ENCODE results near the gene MYPN. TPM values are rescaled to one million over a fixed set of nuclear protein-coding genes. Genes with fewer than 3 reads are reported as not detected.
A peak's percentile ranks its signal among the peaks of the same experiment; 100 is the strongest.

The MYPN gene
- total and polyA plus RNA-seq, 11 donors = 33.4 to 240 (median 152) TPM

DNA sequence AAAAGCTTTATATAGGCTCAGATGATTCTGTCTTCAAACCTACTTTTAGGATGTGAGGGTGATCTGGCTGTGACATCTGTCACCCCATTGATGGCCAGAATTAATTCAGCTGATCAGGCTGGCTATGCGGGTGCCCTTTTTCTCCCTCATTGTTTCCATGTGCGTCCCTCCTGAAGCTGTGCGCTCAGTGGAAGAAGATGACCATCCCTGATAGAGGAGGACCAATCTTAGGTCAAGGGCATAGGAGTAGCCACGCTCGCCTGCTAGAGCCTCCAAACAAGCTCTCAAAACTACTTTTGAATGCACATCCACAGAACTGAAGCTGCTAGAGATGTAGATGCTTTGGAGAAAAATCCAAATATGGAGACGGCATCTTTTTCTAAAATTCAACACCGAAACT is 48.7 kb downstream of the MYPN start:
- H3K4me1 ChIP-seq = peaks cover 0 to 45% (median 15%) of the 10 kb centered on the region in 12 donors
- no peak for ATAC-seq

DNA sequence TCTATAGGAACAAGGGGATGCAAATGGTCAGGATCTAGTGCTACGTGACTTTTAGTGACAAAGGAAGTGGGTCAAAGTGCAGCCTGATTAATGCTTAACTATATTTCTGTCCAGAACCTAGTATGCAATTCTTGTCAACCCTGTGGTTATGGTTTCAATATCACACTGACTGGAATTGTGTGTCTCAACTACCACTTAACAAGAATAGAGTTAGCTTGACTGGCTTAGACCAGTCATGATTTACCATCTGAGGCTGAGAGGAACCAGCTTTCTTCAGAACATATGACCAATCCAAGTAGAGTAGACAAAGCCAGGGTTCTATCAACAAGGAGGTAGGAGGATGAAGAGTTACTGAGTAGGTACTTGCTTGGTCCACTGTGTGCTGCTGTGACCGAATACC is 54.4 kb downstream of the MYPN start:
- ATAC-seq = no peak
- intact Hi-C loops (cut with DNase I) = no loop called here
- no peaks in the 10 kb centered on the region for H3K27me3 ChIP-seq
- WGBS, 4 donors = 49 to 95% (median 83%) methylated on average over 2 of the region's 2 CpGs
- TF ChIP-seq, protein P1, sequence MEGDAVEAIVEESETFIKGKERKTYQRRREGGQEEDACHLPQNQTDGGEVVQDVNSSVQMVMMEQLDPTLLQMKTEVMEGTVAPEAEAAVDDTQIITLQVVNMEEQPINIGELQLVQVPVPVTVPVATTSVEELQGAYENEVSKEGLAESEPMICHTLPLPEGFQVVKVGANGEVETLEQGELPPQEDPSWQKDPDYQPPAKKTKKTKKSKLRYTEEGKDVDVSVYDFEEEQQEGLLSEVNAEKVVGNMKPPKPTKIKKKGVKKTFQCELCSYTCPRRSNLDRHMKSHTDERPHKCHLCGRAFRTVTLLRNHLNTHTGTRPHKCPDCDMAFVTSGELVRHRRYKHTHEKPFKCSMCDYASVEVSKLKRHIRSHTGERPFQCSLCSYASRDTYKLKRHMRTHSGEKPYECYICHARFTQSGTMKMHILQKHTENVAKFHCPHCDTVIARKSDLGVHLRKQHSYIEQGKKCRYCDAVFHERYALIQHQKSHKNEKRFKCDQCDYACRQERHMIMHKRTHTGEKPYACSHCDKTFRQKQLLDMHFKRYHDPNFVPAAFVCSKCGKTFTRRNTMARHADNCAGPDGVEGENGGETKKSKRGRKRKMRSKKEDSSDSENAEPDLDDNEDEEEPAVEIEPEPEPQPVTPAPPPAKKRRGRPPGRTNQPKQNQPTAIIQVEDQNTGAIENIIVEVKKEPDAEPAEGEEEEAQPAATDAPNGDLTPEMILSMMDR (IDR thresholded peaks at IDR 0.05) = no peak
- no peak for TF ChIP-seq POLR2A (IDR thresholded peaks at IDR 0.05)
- no peak overlapping the region for H3K27ac ChIP-seq
- no peak for DNase-seq
- H3K9me3 ChIP-seq = no peaks in the 10 kb centered on the region
- H3K4me1 ChIP-seq = peaks cover 0 to 12% (median 0%) of the 10 kb centered on the region in 12 donors
- H3K36me3 ChIP-seq = peaks cover 0 to 62% (median 17%) of the 10 kb centered on the region in 9 donors
- no peak overlapping the region for H3K4me3 ChIP-seq

More for the DNA sequence above, 48.7 kb downstream of the MYPN start:
- TF ChIP-seq, protein P1 (IDR thresholded peaks at IDR 0.05) = no peak
- TF ChIP-seq POLR2A (IDR thresholded peaks at IDR 0.05) = no peak
- Histone ChIP-seq H3K9me3 (no peaks in the 10 kb centered on the region), H3K4me3 (no peak overlapping the region), H3K27ac (peak overlapping the region in 4 of 12 donors; percentile 51 to 79 (median 59)), H3K27me3 (no peaks in the 10 kb centered on the region), H3K36me3 (peaks cover 0 to 23% (median 0%) of the 10 kb centered on the region in 9 donors)
- intact Hi-C loops (cut with DNase I) = loop anchor here in 7 of 10 donors (5.0 to 10.0 kb wide), 4 partner anchors 71 to 303 kb away; no protein-coding TSS in a partner anchor
- 59 to 78% (median 70%) methylated on average over 7 of the region's 7 CpGs for WGBS, 4 donors
- DNase-seq = no peak

DNA sequence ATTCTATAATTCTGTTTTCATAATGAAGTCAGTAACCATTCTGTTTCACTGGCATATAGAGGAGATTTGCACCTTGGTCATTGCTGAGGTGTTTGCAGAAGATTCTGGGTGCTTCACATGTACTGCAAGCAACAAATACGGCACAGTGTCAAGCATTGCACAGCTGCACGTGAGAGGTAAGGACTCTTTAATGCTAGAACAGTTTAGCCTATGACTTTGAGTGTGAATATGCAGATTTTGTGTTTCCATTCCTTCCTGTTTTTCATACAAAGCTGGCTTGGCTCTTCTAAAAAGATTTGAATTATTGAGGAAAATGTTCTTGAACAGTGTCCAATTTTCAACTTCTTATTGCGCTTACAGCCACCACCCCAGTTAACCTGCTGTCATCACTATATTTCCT is 56.4 kb downstream of the MYPN start:
- WGBS, 4 donors = 47 to 58% (median 54%) methylated on average over 3 of the region's 3 CpGs
- ATAC-seq = no peak
- TF ChIP-seq, protein P1 (IDR thresholded peaks at IDR 0.05) = no peak
- no peak for TF ChIP-seq POLR2A (IDR thresholded peaks at IDR 0.05)

DNA sequence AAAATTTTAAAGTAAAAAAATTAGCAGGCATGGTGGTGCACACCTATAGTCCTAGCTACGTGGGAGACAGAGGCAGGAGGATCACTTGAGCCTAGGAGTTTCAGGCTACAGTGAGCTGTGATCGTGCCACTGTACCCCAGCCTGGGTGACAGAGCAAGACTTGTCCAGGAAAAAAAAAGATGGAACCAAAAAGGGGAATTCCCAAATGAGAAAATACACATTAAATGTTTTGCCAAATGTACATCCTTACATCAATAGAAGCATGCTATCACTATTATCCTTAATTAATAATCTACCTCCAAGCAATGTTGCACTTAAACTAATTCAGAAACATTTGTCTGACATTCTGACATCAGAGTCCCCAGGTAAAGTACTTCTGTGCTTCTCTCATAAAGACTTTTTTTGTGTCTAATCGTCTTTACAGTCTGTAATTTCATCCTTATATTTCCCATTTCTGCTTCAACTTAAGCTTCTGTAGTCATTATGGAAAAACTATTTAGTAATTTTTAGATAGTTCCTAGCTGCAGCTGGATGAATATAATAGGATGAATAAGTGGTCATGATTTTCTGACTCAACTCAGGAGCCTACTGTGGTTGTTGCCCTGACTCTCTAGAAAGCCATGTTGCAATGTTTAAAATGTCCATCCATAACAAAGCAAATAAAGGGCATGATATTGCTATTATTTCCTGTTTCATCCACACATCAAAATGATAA is 57.7 kb downstream of the MYPN start:
- no peak overlapping the region for H3K4me3 ChIP-seq
- intact Hi-C loops (cut with DNase I) = no loop called here
- 71 to 86% (median 84%) methylated on average over 3 of the region's 3 CpGs for WGBS, 4 donors
- H3K4me1 ChIP-seq = no peaks in the 10 kb centered on the region
- H3K36me3 ChIP-seq = peaks cover 0 to 71% (median 27%) of the 10 kb centered on the region in 9 donors
- TF ChIP-seq, protein P1 (IDR thresholded peaks at IDR 0.05) = no peak
- no peak for TF ChIP-seq POLR2A (IDR thresholded peaks at IDR 0.05)
- no peaks in the 10 kb centered on the region for H3K9me3 ChIP-seq
- DNase-seq (no peak), ATAC-seq (no peak)
- H3K27me3 ChIP-seq = no peaks in the 10 kb centered on the region
- H3K27ac ChIP-seq = no peak overlapping the region

More for the DNA sequence above, 56.4 kb downstream of the MYPN start:
- H3K4me3 ChIP-seq = no peak overlapping the region
- no peaks in the 10 kb centered on the region for H3K9me3 ChIP-seq
- no peak for DNase-seq
- H3K27ac ChIP-seq = no peak overlapping the region
- H3K36me3 ChIP-seq = peaks cover 0 to 76% (median 17%) of the 10 kb centered on the region in 9 donors
- H3K27me3 ChIP-seq = no peaks in the 10 kb centered on the region
- no peaks in the 10 kb centered on the region for H3K4me1 ChIP-seq
- intact Hi-C loops (cut with DNase I) = no loop called here
